ENCODE measurements around the gene IL1RL2.

- TF ChIP-seq ZFP3 (CRISPR knock-in tag; IDR thresholded peaks at IDR 0.05) = no peak
- TF ChIP-seq RARB (CRISPR knock-in tag; IDR thresholded peaks at IDR 0.05) = no peak
- TF ChIP-seq ZC3H10 (CRISPR knock-in tag; IDR thresholded peaks at IDR 0.05) = no peak
- TF ChIP-seq CREB5 (CRISPR knock-in tag; IDR thresholded peaks at IDR 0.05; ENCODE audit: low read depth) = no peak
Observed at GRCh38 chr2:102179788-102180686, 6.8 kb upstream of the IL1RL2 start.

Data from SK-N-SH treated with all-trans-retinoic acid at 6 μM for 48 hours (cell line).